ENCODE measurements around the gene ALOX12.
A peak's percentile ranks its signal among the peaks of the same experiment; 100 is the strongest.

ALOX12 gene

DNA sequence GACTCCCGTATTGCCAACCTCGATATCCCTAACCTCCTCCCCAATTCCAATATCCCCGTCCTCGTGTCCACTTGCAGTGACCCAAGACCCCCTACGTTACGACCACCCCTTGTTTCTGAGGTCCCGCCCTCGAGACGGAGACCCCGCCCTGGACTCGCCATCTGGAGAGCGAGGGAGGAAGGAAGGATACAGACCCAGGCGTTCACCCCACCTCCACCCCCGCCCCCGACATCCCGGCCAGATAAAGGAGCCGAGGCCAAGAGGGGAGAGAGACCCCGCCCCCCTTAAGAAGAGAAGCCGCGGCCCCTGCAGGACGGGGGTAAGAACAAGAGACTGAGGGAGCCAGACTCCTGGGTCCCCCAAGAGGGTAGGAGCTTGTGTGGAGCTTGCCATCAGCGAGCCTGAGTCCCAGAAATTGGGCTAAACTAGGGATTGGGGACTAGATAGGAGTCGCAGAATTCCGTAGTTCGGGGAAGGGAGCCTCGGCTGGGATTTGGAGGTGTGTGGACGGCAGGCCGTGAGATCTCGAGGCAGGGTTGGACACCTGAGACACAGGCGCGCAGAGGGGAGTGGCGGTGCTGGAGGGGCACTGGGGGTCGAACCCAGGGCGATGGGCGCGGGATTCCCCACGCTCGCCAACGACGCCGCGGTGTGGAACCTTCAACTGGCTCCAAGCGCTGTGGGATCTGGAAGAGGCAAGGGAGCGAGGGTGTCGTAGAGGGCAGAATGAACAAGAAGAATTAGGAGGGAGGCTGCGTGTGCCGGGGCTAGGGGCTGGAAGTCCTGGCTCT, 27.1 kb downstream of the ALOX12 start, which contains the start of gene BCL6B:
Gene BCL6B (plus strand): TSS at position 270 of the 791 bp plus-strand sequence. CDS start 622 bp downstream, outside the sequence.
- no peak for DNase-seq (ENCODE audit: low read depth in 2 of 2)

GRCh38 chr17:7023576-7024401, 27.9 kb downstream of the ALOX12 start:
- peak; percentile 87 to 88 for DNase-seq (ENCODE audit: low read depth in 2 of 2)

GRCh38 chr17:7024402-7024785, 28.5 kb downstream of the ALOX12 start:
- DNase-seq (ENCODE audit: low read depth in 2 of 2): no peak

DNA sequence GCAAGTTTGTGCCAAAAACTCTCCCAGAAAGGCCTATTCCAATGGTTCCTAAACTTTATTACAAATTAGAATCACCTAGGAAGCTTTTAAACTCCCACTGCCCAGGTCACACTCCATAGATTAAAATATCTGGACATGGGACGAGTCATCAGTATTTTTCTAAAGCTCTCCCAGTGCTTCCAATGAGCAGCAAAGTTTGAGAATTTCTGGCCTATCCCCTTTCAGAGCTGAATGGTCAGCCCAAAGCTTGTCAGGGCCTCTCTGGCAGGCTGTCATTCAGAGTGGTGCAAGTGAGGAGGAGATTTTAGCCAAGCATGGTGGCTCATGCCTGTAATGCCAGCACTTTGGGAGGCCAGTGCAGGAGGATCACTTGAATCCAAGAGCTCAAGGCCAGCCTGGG, 29.4 kb downstream of the ALOX12 start:
- DNase-seq (ENCODE audit: low read depth in 2 of 2): no peak

DNA sequence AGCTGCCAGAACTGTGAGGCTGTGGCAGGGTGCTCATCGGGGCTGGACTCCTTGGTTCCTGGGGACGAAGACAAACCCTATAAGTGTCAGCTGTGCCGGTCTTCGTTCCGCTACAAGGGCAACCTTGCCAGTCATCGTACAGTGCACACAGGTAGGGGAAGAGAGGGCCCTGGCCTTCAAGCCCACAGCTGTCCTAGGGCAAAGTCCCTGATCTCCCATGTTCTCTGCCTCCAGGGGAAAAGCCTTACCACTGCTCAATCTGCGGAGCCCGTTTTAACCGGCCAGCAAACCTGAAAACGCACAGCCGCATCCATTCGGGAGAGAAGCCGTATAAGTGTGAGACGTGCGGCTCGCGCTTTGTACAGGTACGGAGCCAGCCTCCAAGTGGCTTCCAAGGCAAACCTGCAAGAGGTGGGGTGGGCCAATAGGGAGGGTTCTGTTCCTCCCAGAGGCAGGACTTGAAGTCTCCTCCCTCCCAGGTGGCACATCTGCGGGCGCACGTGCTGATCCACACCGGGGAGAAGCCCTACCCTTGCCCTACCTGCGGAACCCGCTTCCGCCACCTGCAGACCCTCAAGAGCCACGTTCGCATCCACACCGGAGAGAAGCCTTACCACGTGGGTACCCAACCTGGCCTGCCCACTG, 30.7 kb downstream of the ALOX12 start:
- no peak for DNase-seq (ENCODE audit: low read depth in 2 of 2)

- no peak for DNase-seq (ENCODE audit: low read depth in 2 of 2)
Observed at GRCh38 chr17:7027335-7027734, 31.5 kb downstream of the ALOX12 start.

GRCh38 chr17:7029096-7029495, 33.2 kb downstream of the ALOX12 start:
- no peak for DNase-seq (ENCODE audit: low read depth in 2 of 2)

- no peak for DNase-seq (ENCODE audit: low read depth in 2 of 2)
Observed at GRCh38 chr17:7029659-7030058, 33.8 kb downstream of the ALOX12 start.

GRCh38 chr17:7034955-7035590, 39.2 kb downstream of the ALOX12 start:
- DNase-seq (ENCODE audit: low read depth in 2 of 2): no peak

GRCh38 chr17:7035591-7036368, 39.9 kb downstream of the ALOX12 start, which contains the start of gene SLC16A13:
Gene SLC16A13, plus strand, starts transcription at chr17:7036015. Its CDS starts 368 bp downstream, at chr17:7036383.
- DNase-seq (ENCODE audit: low read depth in 2 of 2): peak; percentile 96 to 97

DNA sequence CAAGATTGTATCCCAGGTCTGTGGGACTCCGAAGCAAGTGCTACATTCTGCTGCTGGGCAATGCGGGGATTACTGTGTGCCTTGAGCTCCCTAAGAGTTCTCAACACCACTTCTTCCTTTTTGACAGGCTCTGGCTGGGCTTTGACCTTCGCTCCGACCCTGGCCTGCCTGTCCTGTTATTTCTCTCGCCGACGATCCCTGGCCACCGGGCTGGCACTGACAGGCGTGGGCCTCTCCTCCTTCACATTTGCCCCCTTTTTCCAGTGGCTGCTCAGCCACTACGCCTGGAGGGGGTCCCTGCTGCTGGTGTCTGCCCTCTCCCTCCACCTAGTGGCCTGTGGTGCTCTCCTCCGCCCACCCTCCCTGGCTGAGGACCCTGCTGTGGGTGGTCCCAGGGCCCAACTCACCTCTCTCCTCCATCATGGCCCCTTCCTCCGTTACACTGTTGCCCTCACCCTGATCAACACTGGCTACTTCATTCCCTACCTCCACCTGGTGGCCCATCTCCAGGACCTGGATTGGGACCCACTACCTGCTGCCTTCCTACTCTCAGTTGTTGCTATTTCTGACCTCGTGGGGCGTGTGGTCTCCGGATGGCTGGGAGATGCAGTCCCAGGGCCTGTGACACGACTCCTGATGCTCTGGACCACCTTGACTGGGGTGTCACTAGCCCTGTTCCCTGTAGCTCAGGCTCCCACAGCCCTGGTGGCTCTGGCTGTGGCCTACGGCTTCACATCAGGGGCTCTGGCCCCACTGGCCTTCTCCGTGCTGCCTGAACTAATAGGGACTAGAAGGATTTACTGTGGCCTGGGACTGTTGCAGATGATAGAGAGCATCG, 42.4 kb downstream of the ALOX12 start:
- no peak for DNase-seq (ENCODE audit: low read depth in 2 of 2)

- no peak for DNase-seq (ENCODE audit: low read depth in 2 of 2)
Observed at GRCh38 chr17:7039832-7040231, 44.0 kb downstream of the ALOX12 start.

DNA sequence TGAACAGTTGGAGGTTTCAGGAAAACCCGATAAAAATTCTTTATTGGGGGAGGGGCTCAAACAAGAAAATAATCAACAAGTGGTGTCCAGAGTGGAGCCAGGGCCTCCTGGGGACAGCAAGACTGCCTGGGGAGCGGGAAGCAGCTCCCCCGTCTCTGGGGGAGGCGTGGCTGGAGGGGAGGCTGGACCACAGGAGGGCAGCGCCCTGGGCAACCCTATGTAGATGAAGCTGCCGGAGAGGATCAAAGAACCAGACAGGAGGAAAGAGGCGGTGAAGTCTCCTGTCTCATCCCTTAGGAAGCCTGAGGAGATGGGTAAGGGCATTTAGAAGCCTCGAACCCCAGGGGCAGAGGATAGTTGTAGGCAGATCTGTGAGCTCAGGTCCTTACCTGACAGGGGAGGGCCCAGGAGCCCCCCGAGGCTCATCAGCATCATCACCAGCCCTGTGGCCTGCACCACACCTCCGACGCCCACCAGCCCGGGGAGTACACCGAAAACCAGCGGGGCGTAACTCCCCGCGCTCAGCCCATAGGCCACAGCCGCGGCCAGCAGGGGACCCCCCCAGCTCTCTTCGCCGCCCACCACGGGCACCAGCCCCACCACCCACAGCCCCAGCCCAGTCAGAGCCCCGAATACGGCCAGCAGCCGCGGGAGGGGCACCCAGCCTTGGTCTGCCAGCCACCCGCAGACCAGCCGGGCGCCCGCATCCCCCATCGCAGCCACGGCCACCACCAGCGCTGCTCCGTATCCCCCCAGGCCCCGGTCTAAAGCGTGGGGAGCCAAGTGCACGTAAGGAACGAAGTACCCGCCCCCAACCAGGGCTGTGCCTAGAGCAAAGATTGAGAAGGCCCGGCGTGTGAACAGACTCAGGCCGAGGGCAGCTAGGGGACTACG, 46.0 kb downstream of the ALOX12 start:
- DNase-seq (ENCODE audit: low read depth in 2 of 2): no peak

DNA sequence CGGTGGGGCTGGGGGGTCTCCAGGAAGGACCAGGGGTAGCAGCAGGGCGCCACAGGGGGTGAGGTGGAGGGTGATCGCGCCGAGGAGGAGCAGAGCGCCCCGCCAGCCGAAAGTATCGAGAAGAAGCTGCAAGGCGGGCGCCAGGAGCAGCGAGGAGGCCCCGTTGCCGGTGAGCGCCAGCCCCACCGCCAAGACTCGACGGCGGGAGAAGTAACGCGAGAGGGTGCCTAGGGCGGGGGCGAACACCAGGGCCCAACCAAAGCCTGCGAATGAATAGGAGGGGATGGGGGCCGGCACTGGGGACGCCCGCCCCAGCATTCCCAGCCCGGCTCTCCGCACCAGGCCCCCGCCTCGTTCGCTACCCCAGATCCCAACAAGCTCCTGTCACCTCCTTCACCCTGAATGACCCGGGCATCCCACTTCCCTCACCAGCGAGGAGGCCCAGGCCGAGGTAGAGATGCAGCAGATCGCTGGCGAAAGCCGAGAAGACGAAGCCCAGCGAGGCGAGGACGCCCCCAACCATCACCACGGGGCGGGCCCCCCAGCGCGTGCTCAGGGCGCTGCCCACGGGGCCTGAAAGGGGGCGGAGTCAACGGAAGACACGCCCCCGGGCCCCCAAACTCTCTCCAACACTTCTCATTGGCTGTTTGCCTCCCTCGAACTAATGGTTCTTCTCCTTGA, 46.8 kb downstream of the ALOX12 start:
- no peak for DNase-seq (ENCODE audit: low read depth in 2 of 2)

DNA sequence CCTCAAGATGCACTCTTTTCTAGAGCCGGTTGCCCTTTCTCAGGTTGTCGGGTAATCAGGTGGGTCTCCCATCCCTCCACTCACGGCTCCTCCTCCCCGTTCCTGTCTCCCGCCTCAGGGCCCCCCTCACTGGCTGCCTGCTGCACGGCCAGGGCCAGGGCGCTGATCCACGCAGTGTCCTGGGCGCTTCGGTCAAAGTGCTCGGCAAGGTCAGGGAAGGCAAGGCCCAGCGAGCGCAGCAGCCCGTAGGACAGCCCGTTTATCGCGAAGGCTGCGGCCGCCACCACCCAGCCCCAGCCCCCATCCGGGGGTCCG, 47.3 kb downstream of the ALOX12 start:
- no peak for DNase-seq (ENCODE audit: low read depth in 2 of 2)

DNA sequence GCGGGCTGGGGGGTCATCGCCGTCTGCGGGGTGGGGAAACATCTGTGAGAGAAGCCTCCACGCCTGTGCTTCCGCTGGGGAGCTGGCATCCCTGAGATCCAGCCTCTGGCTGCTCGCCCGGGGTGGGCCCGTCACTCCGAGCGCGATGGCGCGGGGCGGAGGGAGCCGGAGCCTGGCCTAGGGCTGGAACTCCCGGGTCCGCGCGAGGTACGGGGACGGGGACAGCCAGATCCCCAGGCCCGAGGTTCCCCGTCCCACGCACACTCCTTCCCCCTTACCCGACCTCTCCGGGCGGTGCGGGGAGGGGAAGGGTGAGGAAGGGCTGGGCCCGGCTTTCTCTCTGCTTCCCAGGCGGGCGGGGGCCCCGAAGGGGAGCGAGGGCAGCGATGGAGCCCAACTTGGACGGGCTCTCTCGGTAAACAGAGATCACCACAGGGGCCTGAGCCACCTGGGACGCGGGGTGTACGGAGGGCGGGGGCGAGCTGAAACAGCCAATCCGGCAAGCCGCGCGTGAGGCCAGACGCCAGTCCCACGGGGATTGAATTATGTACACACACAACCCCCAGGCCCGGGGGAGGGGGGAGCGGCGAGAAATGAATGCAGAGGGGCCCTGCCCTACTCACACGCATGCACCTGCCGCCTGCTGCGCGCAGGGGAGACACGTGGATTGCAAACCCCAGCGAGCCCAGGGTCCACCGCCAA, 47.8 kb downstream of the ALOX12 start, which contains the start of gene SLC16A11:
Gene SLC16A11 (minus strand): TSS at position 596 of the 702 bp plus-strand sequence. CDS start 579 bp downstream, at position 17.
- DNase-seq (ENCODE audit: low read depth in 2 of 2): no peak

GRCh38 chr17:7045492-7046126, 49.8 kb downstream of the ALOX12 start:
- DNase-seq (ENCODE audit: low read depth in 2 of 2): no peak
